OCI-LY7 (cell line): ENCODE measurements around the gene PXDN.
A peak's percentile ranks its signal among the peaks of the same experiment; 100 is the strongest.

Experiments
- CTCF ChIP-seq: fragments of 200-600 bp; sonication (generic); conservative IDR thresholded peaks from 2 replicates; pipeline ENCODE4 v1.5.1; 2014; ENCODE audit warnings: mild to moderate bottlenecking, antibody characterized with exemption, low read length, moderate library complexity, mixed read lengths
- EZH2phosphoT487 ChIP-seq: fragments of 200-600 bp; sonication (generic); IDR thresholded peaks from 2 replicates; pipeline ENCODE4 v1.6.1; 2018; ENCODE audit warnings: low read depth, borderline replicate concordance, mild to moderate bottlenecking, mixed run types, antibody characterized with exemption, low read length, moderate library complexity, mixed read lengths

GRCh38 chr2:1789610-1790009 is 45.3 kb upstream of the PXDN start:
- TF ChIP-seq CTCF (peak; percentile 36; the same call in 1 of the 2 replicates), EZH2phosphoT487 (no peak)
